ENCODE measurements around the gene ERC2.
"Not testable (repeated sequence)": the region's sequence is repeated elsewhere in the genome, so short reads cannot be mapped to it uniquely, and the experiment has no call there.

ERC2 gene

GRCh38 chr3:56096999-56097398 is 371.3 kb downstream of the ERC2 start:
- H3K4me3 Mint-ChIP-seq: no peak overlapping the region
- CTCF ChIA-PET: no interaction called here
- no peaks in the 10 kb centered on the region for H3K36me3 Mint-ChIP-seq
- no peak for DNase-seq
- H3K27ac Mint-ChIP-seq: no peak overlapping the region
- H3K9me3 Mint-ChIP-seq: peaks cover 3% of the 10 kb centered on the region
- H3K4me1 Mint-ChIP-seq: no peaks in the 10 kb centered on the region
- H3K27me3 Mint-ChIP-seq: no peaks in the 10 kb centered on the region

GRCh38 chr3:56094170-56094569 is 374.1 kb downstream of the ERC2 start:
- Mint-ChIP-seq H3K27me3 (no peaks in the 10 kb centered on the region), H3K4me1 (no peaks in the 10 kb centered on the region), H3K9me3 (peaks cover 3% of the 10 kb centered on the region), H3K4me3 (no peak overlapping the region), H3K36me3 (no peaks in the 10 kb centered on the region), H3K27ac (no peak overlapping the region)
- no peak for DNase-seq
- CTCF ChIA-PET: no interaction called here

DNA sequence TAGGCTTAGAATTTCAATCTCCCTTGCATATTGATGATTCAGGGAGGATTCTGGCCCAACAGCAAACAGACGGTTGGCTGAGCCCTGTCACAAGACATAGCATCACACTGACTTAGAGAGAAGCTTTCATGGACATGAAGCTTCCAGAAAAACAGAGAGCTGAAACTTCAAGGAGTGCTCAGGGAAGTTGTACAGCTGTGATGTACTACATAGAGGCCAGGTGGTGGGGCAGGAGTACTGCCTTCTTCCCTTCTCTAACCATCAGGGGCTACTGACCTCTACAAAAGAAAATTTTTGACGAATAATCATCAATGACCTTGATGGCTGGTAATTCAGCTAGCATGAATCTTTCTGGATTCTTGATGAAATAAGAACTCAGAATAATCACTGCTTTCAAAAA is 378.5 kb downstream of the ERC2 start:
- CTCF ChIA-PET: no interaction called here
- Mint-ChIP-seq H3K27me3 (no peaks in the 10 kb centered on the region), H3K36me3 (no peaks in the 10 kb centered on the region), H3K4me1 (no peaks in the 10 kb centered on the region), H3K9me3 (no peaks in the 10 kb centered on the region), H3K4me3 (no peak overlapping the region), H3K27ac (no peak overlapping the region)
- no peak for DNase-seq

DNA sequence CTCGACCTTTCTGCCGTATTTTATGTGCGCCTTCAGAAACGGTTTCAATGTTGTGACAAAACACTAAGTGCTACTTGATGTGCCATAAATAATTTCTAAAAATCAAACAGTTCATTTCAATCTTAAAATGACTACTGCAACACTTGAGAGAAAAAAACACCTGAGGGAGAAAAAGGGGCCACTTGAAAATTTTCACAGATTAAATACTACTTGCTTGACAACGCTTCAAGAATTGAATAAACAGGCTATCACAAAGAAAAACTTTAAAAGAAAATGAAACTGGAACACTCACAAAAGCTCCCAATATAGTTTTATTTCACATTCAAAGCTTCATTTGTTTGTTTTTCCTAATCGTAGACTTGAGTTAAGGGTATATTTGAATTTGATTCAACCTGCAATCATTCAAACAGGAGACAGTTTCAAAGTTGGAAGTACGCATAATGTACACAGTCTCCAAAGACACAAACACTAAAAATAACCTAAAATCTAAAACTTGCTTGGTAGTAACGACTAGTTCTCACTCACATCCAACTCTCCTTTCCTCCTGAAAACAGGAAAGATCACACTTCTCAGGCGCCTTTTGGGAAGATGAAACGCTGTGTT is 380.7 kb downstream of the ERC2 start:
- Mint-ChIP-seq H3K27ac (no peak overlapping the region), H3K27me3 (no peaks in the 10 kb centered on the region), H3K4me1 (no peaks in the 10 kb centered on the region), H3K4me3 (no peak overlapping the region), H3K9me3 (no peaks in the 10 kb centered on the region), H3K36me3 (no peaks in the 10 kb centered on the region)
- no peak for DNase-seq
- CTCF ChIA-PET: no interaction called here

DNA sequence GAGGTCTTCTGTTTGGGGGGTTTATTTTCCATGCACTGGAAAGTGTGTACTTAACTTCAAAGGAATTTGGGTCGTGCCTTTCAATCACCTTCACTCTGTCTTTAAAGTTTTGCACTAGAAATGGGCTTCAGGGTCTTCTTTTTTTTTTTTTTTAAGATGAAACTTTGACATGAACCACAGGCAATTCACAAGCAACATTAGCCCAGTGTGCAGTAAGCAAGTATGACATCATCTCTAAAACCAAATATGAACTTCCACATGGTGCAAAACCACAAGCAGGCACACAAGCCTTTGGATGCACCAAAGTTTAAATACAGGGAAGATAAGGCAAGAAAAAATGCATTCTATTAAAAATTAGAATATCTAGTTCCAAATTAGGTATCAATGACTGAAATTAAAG is 381.9 kb downstream of the ERC2 start:
- no peak for DNase-seq
- Mint-ChIP-seq H3K27ac (no peak overlapping the region), H3K4me1 (no peaks in the 10 kb centered on the region), H3K4me3 (no peak overlapping the region), H3K27me3 (no peaks in the 10 kb centered on the region), H3K9me3 (no peaks in the 10 kb centered on the region), H3K36me3 (no peaks in the 10 kb centered on the region)
- CTCF ChIA-PET: no interaction called here

DNA sequence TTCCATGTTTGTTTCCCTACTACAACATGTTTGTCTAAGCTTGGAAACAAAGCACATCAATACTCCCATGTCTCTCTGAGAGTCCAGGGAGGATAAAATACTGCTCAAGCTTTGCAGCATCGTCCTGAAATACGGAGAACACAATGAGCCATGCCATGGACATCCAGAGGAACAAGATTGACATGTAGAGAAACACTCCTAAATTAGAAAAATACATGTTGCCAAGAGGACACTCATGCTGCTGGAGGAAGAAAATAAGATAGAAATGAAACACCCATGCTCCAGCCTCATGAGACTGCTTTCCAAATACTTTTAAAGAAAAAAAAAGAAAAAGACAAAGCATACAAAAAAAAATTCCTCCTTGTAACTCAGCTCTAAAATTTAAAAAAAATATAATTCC is 387.0 kb downstream of the ERC2 start:
- H3K9me3 Mint-ChIP-seq: no peaks in the 10 kb centered on the region
- H3K36me3 Mint-ChIP-seq: no peaks in the 10 kb centered on the region
- no peak overlapping the region for H3K4me3 Mint-ChIP-seq
- no peak overlapping the region for H3K27ac Mint-ChIP-seq
- no peaks in the 10 kb centered on the region for H3K27me3 Mint-ChIP-seq
- no peak for DNase-seq
- CTCF ChIA-PET: no interaction called here
- no peaks in the 10 kb centered on the region for H3K4me1 Mint-ChIP-seq

DNA sequence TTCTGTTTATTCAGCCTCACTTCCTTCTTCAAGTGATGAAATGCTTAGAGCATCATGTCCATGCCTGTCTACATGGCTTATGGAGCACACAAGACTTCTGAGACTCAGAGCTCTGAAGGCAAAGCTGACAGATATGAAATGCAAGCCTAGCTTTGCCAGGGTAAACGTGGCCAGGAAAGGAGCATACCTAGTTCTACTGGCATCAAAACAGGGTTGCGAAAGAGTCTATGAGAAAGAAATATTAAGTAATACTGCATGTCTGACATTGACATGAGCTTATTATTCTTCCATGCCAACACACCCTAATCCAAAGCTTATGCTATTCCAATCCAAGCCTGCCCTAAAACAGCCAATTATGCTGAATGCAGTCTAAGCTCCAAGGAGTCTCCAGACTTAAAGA is 391.5 kb downstream of the ERC2 start:
- no peaks in the 10 kb centered on the region for H3K4me1 Mint-ChIP-seq
- H3K36me3 Mint-ChIP-seq: no peaks in the 10 kb centered on the region
- DNase-seq: no peak
- no peaks in the 10 kb centered on the region for H3K27me3 Mint-ChIP-seq
- H3K27ac Mint-ChIP-seq: no peak overlapping the region
- no peak overlapping the region for H3K4me3 Mint-ChIP-seq
- CTCF ChIA-PET: no interaction called here
- no peaks in the 10 kb centered on the region for H3K9me3 Mint-ChIP-seq

DNA sequence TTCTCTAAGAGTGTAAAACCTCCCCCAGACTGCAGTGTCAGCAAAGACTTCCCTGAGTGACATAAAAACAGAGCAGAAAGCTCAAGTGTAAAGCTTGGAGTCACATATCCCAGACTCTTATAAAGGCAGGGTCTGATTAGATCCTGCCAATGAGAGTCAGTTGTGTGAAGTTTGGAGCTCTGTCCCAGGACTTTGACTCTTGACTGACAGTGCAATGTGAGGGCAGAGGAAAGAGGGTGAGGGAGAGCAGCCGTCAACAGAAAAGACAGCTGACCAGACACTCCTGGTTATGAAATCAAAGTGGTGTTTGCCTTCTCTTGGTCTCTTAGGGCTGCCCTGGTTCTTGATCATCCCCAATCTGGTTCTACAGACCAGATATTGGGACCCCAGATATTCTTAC is 393.2 kb downstream of the ERC2 start:
- no peaks in the 10 kb centered on the region for H3K36me3 Mint-ChIP-seq
- CTCF ChIA-PET: no interaction called here
- DNase-seq: no peak
- no peak overlapping the region for H3K27ac Mint-ChIP-seq
- no peak overlapping the region for H3K4me3 Mint-ChIP-seq
- no peaks in the 10 kb centered on the region for H3K4me1 Mint-ChIP-seq
- no peaks in the 10 kb centered on the region for H3K27me3 Mint-ChIP-seq
- no peaks in the 10 kb centered on the region for H3K9me3 Mint-ChIP-seq

DNA sequence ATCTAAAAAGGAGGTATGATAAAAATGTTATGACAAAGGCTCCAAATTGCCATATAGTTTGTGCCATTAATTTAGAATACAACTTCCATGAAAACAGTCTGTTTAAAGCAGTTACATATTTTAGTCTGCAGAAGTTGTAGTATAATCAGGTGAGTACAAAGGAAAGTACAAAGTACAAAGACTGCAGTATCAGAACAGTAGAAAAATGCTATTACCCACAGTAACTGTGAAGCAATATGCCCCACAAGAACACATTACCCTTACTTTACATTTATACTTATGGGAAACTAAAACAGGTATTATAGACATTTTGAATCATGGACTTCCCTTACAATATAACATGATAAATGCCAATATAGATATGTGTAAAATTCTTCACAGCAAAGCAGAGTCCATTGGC is 398.5 kb downstream of the ERC2 start:
- no peak overlapping the region for H3K27ac Mint-ChIP-seq
- CTCF ChIA-PET: no interaction called here
- H3K4me3 Mint-ChIP-seq: no peak overlapping the region
- no peak for DNase-seq
- H3K4me1 Mint-ChIP-seq: no peaks in the 10 kb centered on the region
- H3K27me3 Mint-ChIP-seq: no peaks in the 10 kb centered on the region
- no peaks in the 10 kb centered on the region for H3K36me3 Mint-ChIP-seq
- no peaks in the 10 kb centered on the region for H3K9me3 Mint-ChIP-seq

DNA sequence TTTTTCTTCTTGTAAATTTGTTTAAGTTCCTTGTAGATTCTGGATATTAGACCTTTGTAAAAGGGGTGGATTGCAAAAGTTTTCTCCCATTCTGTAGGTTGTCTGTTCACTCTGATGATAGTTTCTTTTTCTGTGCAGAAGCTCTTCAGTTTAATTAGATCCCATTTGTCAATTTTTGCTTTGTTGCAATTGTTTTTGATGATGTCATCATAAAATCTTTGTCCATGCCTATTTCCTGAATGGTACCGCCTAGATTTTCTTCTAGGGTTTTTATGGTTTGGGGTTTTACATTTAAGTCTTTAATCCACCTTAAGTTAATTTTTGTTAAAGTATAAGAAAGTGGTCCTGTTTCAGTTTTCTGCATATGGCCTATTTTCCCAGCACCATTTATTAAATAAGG is 401.9 kb downstream of the ERC2 start:
- H3K27me3 Mint-ChIP-seq, CTCF ChIA-PET, H3K4me3 Mint-ChIP-seq, H3K4me1 Mint-ChIP-seq, H3K9me3 Mint-ChIP-seq, DNase-seq, H3K36me3 Mint-ChIP-seq, H3K27ac Mint-ChIP-seq: not testable (repeated sequence)

DNA sequence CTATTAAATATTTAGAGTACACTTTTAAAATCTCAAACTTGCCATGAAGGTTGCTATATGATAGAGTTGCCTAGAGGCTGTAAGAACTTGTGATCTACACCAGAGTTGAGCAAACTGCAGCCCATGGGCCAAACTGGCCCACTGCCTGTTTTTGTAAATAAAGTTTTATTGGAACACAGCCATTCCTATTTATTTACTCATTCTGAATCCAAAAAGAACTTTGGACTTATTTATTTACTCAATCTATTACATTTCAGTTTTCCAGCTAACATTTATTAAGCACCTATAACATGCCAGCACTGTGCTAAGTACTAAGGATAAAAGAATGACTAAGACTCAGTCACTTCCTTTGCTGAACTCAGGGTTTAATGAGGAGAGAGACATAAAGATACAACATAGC is 403.6 kb downstream of the ERC2 start:
- H3K27me3 Mint-ChIP-seq: no peaks in the 10 kb centered on the region
- no peaks in the 10 kb centered on the region for H3K4me1 Mint-ChIP-seq
- no peak overlapping the region for H3K27ac Mint-ChIP-seq
- no peaks in the 10 kb centered on the region for H3K36me3 Mint-ChIP-seq
- H3K4me3 Mint-ChIP-seq: no peak overlapping the region
- H3K9me3 Mint-ChIP-seq: no peaks in the 10 kb centered on the region
- DNase-seq: no peak
- CTCF ChIA-PET: no interaction called here

GRCh38 chr3:56061279-56061626 is 407.0 kb downstream of the ERC2 start:
- H3K36me3 Mint-ChIP-seq: no peaks in the 10 kb centered on the region
- no peaks in the 10 kb centered on the region for H3K27me3 Mint-ChIP-seq
- no peaks in the 10 kb centered on the region for H3K4me1 Mint-ChIP-seq
- DNase-seq: no peak
- H3K9me3 Mint-ChIP-seq: no peaks in the 10 kb centered on the region
- no peak overlapping the region for H3K4me3 Mint-ChIP-seq
- CTCF ChIA-PET: no interaction called here
- no peak overlapping the region for H3K27ac Mint-ChIP-seq

GRCh38 chr3:56060521-56061278 is 407.6 kb downstream of the ERC2 start:
- no peaks in the 10 kb centered on the region for H3K9me3 Mint-ChIP-seq
- H3K36me3 Mint-ChIP-seq: no peaks in the 10 kb centered on the region
- CTCF ChIA-PET: no interaction called here
- no peak overlapping the region for H3K27ac Mint-ChIP-seq
- H3K4me3 Mint-ChIP-seq: no peak overlapping the region
- H3K4me1 Mint-ChIP-seq: no peaks in the 10 kb centered on the region
- no peaks in the 10 kb centered on the region for H3K27me3 Mint-ChIP-seq
- DNase-seq: no peak

- Mint-ChIP-seq H3K36me3 (no peaks in the 10 kb centered on the region), H3K4me1 (no peaks in the 10 kb centered on the region), H3K4me3 (no peak overlapping the region), H3K27ac (no peak overlapping the region), H3K27me3 (no peaks in the 10 kb centered on the region), H3K9me3 (no peaks in the 10 kb centered on the region)
- CTCF ChIA-PET: no interaction called here
- DNase-seq: no peak
Observed at GRCh38 chr3:56059731-56060130, 408.5 kb downstream of the ERC2 start.

DNA sequence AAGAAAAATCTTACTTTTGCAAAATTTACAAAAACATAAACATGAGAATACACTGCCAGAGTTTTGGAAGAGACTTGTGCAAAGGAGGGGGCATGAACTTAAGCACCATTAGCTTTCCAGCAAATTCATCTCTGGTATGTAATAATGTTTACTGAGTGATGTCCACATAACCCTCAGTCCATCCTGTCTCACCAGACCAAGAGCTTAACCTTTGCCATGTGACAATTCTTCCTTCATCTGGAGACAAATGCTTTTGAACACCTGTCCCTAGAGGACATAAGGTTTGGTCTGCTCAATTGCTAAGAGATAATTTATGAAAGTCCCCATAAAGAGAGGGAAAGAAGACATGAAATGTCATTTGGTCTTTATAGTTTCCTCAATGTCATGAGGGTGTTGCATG is 412.3 kb downstream of the ERC2 start:
- H3K4me1 Mint-ChIP-seq: no peaks in the 10 kb centered on the region
- no peak overlapping the region for H3K4me3 Mint-ChIP-seq
- DNase-seq: no peak
- H3K36me3 Mint-ChIP-seq: no peaks in the 10 kb centered on the region
- no peak overlapping the region for H3K27ac Mint-ChIP-seq
- no peaks in the 10 kb centered on the region for H3K9me3 Mint-ChIP-seq
- no peaks in the 10 kb centered on the region for H3K27me3 Mint-ChIP-seq
- CTCF ChIA-PET: no interaction called here

DNA sequence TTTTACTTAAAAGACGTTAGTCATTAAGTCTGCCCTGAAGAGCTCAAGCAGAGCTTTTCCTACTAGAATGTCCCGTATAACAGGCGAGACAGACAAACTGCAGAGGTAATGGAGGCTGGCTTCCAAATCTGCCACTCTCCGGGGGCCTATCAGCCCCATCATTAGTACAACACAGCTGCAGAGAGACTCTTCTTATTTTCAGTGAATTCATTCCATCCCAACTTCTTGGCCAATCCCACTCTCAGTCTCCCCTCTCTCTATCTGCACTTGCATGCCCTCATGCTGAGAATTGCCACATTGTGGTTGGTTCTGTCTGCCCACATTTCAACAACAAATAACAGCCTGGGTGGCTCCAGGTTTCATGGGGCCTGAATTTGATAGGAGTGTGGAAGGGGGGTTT is 412.7 kb downstream of the ERC2 start:
- no peaks in the 10 kb centered on the region for H3K36me3 Mint-ChIP-seq
- no peak overlapping the region for H3K4me3 Mint-ChIP-seq
- no peaks in the 10 kb centered on the region for H3K27me3 Mint-ChIP-seq
- H3K27ac Mint-ChIP-seq: no peak overlapping the region
- CTCF ChIA-PET: no interaction called here
- H3K9me3 Mint-ChIP-seq: no peaks in the 10 kb centered on the region
- H3K4me1 Mint-ChIP-seq: no peaks in the 10 kb centered on the region
- DNase-seq: no peak

Data from activated naive CD4-positive, alpha-beta T cell treated with anti-CD3 and anti-CD28 coated beads, Interleukin-2, amount 10 ng/mL, durations not matched to agents 7 days and 5 days (primary cell).